Activated CD8-positive, alpha-beta memory T cell treated with anti-CD3 and anti-CD28 coated beads for 4 hours (primary cell): ENCODE data around the gene XKR8.

ENCODE experiments used
- DNase-seq, 2 donors: peaks; one replicate each; pipeline ENCODE4 v3.0.0-alpha.2; 2020; ENCODE audit warnings: low read depth in 2 of 2

XKR8 gene

GRCh38 chr1:27955076-27955475 is 4.7 kb upstream of the XKR8 start:
- no peak for DNase-seq

GRCh38 chr1:27956761-27957160 is 3.0 kb upstream of the XKR8 start:
- no peak for DNase-seq

GRCh38 chr1:27957655-27958054 is 2.1 kb upstream of the XKR8 start:
- DNase-seq = no peak

GRCh38 chr1:27958513-27958912 is 1.3 kb upstream of the XKR8 start:
- DNase-seq = no peak

GRCh38 chr1:27960762-27961645 is 1.2 kb downstream of the XKR8 start:
- no peak for DNase-seq

- DNase-seq = no peak
Measured at GRCh38 chr1:27961646-27962221, 2.0 kb downstream of the XKR8 start.

GRCh38 chr1:27963393-27963792 is 3.6 kb downstream of the XKR8 start:
- no peak for DNase-seq

GRCh38 chr1:27966402-27967105 is 6.8 kb downstream of the XKR8 start:
- no peak for DNase-seq

- no peak for DNase-seq
Measured at GRCh38 chr1:27967106-27967883, 7.5 kb downstream of the XKR8 start.

GRCh38 chr1:27967884-27968466 is 8.2 kb downstream of the XKR8 start:
- DNase-seq = no peak

- DNase-seq = no peak
Measured at GRCh38 chr1:27968692-27969091, 8.9 kb downstream of the XKR8 start.

GRCh38 chr1:27970401-27970800 is 10.6 kb downstream of the XKR8 start:
- DNase-seq = no peak

- no peak for DNase-seq
Measured at GRCh38 chr1:27971674-27972073, 11.9 kb downstream of the XKR8 start.

GRCh38 chr1:27972141-27972540 is 12.4 kb downstream of the XKR8 start:
- DNase-seq = no peak

GRCh38 chr1:27973771-27974416 is 14.1 kb downstream of the XKR8 start:
- no peak for DNase-seq

- DNase-seq = no peak
Measured at GRCh38 chr1:27974417-27974781, 14.6 kb downstream of the XKR8 start.

GRCh38 chr1:27979151-27979858 is 19.5 kb downstream of the XKR8 start:
- DNase-seq = no peak

- no peak for DNase-seq
Measured at GRCh38 chr1:27979859-27980201, 20.1 kb downstream of the XKR8 start.

- DNase-seq = no peak
Measured at GRCh38 chr1:27980216-27980845, 20.6 kb downstream of the XKR8 start.

- DNase-seq = no peak
Measured at GRCh38 chr1:27981145-27981544, 21.4 kb downstream of the XKR8 start.
